GM19463 (cell line): ENCODE data around the gene MIPOL1.
"Not testable (repeated sequence)": the region's sequence is repeated elsewhere in the genome, so short reads cannot be mapped to it uniquely, and the experiment has no call there.

Experiments
- ATAC-seq: cut with Tn5 transposase; IDR thresholded peaks from one replicate; pipeline ENCODE4 v1.9.1; 2021; ENCODE audit warnings: mild to moderate bottlenecking, moderate library complexity; ENCODE audit not compliant: unreplicated experiment

The MIPOL1 gene

DNA sequence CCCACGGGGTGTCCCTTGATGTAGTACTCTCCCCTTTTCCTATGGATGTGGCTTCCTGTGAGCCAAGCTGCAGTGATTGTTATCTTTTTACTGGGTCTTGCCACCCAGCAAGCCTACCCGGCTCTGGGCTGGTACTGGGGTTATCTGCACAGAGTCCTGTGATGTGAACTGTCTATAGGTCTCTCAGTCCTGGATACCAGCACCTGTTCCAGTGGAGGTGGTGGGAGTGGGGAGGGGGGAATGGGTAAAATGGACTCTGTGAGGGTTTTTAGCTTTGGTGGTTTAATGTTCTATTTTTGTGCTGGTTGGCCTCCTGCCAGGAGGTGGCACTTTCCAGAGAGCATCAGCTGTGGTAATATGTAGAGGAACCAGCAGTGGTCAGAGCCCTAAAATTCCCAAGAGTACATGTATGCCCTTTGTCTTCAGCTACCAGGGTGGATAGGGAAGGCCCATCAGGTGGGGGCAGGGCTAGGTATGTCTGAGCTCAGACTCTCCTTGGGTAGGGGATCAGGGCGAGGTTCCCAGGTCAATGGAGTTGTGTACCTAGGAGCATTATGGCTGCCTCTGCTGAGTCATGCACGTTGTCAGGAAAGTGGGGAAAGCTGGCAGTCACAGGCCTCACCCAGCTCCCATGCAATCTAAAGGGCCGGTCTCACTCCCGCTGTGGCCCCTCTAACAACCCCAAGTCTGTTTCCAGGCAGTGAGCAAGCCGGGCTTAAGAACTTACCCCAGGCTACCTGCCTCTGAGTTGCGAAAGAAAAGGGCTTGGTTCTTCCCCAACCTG is 199.6 kb downstream of the MIPOL1 start:
- ATAC-seq: not testable (repeated sequence)

DNA sequence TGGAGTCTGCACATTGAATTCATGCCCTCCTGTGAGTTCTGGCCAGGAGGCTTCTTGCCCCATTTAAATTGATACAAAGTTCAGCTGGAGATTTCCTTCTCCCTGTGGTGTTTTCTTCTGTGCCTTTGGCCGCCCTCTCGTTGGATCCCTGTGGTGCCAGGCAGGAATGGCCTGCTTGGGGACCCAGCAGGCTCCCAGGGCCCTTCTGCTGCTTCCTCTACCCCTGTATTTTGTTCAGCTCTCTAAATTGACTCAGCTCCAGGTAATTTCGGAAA is 200.1 kb downstream of the MIPOL1 start:
- ATAC-seq: no peak

DNA sequence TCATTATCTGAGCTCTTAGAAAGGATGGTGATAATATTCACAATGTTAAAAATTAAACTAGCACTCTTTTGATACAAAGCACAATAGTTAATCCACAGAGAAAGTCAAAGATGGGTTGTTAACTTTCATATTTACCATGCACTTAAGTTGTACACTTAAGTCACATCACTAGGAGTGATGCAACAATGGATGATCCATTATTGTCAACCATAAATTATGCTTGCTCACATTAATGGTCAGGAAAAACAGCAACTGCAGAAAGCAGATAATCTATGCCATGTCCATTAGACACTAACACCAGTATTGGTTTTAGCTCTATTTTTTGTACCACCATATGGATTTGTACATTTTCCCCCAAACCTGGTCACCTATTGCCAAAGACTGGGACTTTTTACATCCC is 201.8 kb downstream of the MIPOL1 start:
- no peak for ATAC-seq

DNA sequence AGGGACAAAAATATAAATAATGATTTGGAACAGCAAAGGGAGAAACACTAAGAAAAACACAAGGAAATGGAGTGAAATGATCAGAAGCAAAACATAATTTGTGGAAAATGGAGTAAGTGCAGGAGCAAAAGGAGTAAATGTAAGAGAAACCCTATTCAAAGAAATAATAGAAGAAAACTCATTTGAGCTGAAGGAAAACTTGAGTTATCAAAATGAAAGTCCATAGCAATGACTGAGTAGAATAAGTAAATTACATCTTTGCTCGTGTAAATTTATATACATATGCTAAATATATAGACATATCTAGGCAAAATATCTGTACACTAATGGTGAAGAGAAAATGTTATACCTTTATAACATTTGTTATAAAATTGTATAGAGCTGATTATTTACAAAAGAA is 203.4 kb downstream of the MIPOL1 start:
- ATAC-seq: no peak

DNA sequence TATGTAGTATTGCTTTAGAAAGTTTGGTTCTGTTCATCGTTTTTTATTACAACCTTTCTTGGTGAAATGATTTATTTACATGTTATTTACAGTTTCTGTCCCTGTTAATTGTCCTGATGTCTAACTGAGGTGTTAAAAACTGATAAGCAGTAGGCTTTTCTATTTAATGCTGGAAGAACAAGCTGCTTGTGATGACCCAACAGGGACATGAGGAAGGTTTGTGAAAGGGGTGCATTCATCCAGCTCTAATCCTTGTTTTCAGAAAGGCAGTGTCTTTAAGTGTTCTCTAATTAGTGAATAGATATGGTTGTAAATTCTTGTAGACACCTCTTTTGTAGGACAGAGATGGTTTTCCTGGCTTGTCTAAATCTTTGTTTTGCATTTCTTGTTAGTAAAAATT is 205.9 kb downstream of the MIPOL1 start:
- ATAC-seq: no peak

DNA sequence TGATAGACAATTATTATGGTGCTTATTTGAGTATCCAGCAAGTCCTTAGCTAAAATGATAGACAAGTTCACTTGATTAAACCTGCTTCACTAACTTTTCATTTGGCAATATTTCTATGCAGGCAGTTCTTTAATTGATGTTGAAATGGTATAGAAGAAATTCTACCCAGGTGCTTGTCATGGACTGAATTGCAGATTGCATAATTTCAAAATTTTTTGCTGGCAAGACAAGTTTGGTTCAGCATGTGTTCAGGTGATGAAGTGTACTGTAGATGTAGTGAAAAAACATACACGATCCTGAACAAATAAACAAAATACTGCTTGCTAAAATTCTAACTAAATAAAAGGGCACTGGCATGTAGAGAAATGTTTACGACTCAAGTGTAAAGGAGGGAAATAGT is 208.4 kb downstream of the MIPOL1 start:
- ATAC-seq: no peak

DNA sequence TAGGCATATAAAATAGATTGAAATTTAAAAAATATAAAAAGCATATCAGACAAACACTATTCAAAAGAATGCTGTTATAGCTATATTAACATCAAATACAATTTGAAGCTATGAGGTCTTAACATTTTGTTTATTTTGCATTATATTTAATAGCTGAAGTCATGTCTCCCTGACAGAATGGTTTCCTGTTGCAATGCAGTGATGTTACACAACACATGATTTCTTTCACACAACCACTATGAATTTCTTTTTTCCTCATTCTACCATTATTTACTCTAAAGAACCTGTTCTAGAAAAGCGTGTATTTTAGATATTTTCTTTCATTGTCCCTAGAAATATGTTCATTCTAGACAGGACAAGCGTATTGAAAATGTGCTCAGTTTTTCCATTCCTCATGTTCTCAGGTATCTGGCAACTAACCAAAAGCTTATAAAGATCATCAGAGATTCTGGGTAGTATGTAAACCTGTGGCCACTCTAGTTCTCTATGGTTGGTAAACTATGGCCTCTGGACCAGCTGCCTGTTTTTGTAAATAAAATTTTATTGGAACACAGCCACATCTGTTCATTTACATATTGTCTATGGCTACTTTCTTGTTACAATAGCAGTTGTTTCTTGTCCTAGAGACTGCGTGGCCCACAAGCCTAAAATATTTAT is 213.5 kb downstream of the MIPOL1 start:
- ATAC-seq: no peak

DNA sequence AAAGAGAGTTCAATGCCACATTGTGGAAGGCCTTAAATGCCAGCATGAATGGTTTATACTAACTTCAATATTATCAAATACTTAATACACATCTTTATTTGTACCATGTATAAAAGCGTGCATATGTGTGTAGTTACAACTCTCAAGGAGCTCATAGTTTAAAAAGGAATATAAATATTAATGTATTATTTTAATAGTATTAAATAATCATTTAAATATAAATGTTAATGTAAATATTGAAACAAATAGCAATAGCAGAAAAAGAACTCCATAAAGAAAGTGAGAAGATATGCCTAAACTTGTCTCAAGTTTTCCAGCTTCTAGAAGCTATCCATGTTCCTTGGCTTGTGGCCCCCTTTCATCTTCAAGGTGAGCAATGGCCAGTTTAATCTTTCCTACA is 215.3 kb downstream of the MIPOL1 start:
- no peak for ATAC-seq

DNA sequence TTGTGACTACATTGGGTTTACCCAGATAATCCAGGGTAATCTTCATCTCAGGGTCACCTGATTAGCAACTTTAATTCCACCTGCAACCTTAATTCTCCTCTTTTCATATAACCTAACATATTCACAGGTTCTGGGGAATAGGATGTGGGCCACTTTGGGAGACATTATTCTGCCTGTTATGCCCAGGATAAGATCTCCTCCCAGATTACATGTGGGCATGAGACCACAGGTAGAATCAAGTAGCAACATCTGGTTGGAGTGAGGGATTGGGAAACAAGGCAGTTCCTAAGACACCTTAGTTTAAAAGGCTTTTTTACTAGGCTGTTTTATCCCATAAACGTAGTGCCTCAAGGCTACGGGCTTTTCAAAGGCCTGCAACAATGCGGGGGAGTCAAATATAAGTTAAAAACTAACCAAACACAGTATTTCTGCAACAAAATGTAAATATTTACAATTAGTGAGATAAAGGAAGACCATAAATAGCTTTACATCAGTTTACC is 215.8 kb downstream of the MIPOL1 start:
- ATAC-seq: no peak

DNA sequence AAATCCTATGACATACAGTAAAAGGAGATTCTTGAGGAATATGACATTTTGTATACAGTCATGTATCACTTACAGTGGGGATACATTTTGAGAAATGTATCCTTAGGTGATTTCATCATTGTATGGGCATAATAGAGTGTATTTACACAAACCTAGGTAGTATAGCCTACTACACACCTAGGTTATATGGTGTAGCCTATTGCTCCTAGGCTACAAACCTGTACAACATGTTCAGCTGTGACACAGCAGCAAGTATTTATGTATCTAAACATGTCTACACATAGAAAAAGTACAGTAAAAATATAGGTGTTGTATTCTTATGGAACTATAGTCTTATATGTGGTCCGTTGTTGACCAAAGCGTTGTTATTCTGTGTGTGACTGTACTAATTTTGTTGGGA is 218.5 kb downstream of the MIPOL1 start:
- no peak for ATAC-seq

DNA sequence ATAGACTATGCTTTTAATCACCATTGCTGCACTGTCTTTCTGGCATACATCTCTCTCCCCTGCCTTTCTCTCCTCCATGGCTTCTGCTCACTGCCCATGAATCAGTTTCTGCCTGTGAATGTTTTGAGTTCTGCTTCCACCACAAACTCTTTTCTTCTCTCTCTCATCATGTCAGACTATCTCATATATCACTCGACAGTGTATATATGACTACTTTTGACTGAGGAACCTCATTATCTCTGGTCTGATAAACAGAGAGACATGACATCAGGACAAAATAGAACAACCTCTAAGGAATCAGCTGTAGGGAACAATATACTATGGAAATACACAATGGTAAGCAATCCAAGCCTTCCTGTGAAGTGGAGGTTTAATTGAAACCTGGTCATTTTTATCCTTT is 219.4 kb downstream of the MIPOL1 start:
- ATAC-seq: no peak

DNA sequence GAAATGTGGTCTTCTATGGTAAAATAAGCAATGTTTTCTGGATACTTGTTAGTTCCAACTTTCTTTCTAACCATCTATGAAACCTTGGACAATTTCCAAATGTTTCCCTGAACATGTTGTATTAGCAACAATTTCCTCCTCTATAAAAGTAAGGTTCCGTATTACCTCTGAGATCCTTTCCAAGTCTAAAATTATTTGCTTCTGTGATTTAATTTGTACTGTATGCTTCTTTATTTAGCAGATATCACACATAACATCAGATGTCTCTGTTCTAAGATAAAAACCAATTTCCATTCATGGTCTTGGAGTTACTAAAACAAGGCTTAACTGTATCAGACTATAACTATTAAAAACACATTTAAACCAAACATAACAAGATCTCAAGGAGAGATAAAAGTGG is 220.1 kb downstream of the MIPOL1 start:
- ATAC-seq: no peak

DNA sequence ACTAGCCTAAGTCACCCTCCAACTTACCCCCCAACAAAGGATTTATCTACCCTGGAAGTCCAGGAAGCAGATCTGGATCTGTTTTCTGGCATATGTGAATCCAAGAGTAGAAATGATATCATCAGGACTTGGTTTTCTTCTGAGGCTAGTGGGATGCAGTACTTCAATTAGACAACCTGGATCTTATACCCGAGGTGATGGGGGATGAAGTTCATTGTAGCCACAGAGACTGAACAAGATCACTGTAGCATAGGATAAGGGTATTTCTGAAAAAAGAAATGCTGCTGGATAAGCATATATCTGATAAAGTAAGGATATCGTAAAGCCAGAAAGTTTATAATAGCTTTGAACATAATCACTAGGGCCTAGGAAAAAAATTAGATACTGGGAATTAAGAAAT is 222.9 kb downstream of the MIPOL1 start:
- no peak for ATAC-seq

DNA sequence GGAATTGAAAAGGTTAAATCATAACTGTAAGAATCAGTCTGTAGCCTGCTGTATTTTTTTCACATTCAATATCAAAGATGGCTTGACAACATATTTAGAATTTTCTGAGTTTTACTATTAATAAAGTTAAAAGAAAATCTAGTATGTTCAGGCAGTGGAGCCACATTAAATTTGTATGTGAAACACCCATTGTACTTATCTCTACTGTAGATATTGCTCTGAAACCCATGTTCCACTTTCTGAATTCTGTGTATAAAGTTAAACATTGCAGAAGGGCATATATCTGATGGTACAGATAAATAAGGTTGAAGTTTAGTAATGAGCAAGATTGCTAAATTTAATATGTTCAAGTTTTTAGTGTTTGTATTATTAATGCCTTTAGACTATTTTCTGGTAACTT is 224.6 kb downstream of the MIPOL1 start:
- no peak for ATAC-seq

DNA sequence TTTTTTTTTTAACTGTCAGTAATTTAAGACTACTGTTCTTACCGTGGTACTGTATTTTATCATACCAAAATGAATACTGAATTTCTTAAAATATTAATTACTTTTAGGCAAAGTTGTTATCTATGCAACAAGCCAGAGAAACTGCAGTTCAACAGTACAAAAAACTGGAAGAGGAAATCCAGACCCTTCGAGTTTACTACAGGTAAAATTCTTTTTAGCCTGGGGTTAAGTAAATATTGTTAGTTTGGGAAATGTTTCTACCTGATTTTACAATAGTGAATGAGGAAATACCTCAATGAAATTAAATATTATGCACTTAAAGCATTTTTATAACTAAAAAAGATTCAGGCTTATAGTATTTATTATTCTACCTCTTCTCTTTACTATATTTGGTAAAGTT is 225.0 kb downstream of the MIPOL1 start:
- ATAC-seq: no peak

DNA sequence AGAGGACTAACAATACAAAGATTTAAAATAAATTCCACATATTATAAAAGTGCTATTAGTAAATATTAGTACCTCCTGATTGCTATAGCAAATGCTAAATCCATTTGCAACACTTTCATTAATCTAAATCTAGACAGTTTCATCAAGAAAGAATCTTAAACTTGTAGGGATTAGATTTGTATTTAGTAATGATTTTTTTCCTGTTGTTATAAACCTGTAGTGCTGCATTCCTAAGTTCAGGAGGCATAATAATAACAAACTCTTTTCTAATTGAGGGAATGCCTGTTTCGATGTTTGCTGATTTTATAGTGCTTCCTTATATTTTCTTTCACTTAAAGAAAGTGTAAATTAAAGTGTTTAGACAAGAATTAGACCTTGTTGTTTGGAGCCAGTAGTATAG is 231.2 kb downstream of the MIPOL1 start:
- ATAC-seq: no peak

DNA sequence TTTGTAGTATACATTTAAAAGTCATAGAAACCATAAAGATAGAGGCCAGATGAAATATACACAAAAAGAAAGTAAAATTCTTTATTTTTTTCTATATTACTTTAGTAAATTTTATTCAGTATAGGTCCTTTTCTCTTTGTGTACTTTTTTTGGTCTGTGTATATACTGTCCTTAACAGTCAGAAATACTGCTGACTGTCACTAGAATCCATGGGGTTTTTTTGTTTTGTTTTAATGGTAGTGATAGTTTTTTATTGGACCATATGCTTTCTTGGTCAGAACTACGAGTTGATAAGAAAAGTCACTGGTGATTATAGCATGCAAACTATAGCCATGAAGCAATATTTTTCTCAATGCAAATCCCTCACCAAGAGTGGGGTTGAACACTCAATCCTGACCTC is 231.9 kb downstream of the MIPOL1 start:
- no peak for ATAC-seq

DNA sequence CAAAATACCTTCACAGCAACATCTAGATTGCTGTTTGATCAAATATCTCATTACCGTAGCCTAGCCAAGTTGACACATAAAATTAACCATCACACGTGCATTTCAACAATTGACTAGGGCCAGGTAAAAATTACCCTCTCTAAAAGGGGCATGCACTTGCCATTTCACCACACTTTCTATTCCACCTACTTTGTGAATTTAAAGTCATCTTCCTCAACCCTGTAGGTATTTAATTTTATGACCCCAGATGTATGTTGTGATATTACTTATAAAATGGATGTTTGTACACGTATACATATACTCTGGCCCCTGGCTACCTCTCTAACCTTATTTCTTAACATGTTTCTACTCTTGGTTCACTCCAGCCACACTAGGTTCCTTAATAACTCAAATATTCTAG is 237.1 kb downstream of the MIPOL1 start:
- no peak for ATAC-seq

DNA sequence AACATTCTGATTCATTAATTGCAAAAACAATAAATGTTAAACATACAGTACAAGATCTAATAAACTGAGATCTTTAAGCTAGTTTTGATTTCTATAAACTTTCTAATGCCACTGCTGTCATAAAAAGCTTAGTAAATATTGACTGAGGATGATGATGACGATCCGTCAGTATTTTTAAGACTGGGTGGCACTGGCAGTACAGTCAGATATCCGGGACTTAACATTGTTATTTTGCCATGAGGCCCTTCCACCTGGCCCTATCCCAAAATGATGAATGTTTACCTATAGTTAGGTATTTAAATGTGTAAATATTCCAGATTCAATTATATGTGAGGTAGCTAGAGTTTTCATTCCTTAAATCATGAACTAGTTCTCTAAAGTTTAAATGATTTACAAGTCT is 238.8 kb downstream of the MIPOL1 start:
- ATAC-seq: no peak

DNA sequence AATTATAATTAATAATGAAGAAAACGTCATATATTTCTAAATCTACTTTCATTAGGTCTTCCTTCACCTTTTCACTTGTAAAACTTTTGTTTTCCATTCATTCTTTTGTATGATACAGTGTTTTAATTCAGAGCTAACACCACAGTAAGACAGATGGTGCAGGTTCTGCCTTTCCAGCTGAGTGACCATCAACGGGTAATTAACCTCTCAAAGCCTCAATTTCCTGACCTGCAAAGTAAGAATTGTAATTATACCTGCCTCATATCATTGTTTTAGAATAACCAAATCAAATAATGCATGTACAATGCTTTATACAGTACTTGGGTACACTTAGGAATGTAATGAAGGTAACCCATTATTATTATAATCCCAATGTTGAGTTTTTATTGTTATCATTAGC is 239.8 kb downstream of the MIPOL1 start:
- ATAC-seq: no peak

DNA sequence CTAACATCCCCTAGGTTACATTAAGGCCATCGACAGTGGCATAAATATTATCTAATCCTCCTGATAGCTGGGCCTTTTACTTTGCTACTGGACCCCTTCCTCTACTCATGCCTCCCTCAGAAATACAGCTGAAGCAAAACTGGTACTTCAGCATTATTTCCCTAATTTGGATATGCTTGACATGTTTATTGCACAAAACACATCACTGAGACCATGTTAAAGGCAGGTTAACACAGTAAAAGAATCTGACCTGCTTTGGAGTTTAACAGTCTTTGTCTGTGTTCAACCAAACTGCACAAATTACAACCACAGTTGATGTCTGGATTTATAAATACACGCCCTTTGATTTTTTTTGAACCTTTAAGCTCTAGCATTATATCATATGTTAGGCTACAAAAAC is 240.7 kb downstream of the MIPOL1 start:
- ATAC-seq: no peak

DNA sequence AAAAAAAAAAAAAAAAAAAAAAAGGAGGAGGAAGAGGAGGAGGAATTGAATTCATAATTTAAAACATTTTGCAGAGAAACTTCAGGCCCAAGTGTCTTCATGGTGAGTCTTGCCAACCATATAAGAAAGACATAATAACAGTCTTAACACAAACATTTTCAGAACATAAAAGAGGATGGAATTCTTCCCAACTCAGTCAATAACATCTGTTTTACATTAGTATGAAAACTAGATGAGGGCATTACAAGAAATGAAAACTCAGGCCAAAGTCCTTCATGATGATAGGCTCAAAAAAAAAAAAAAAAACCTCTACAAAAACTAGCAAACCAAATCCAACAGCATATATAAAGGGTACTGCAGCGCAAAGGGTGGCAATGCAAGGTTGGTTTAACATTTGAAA is 245.7 kb downstream of the MIPOL1 start:
- ATAC-seq: no peak

DNA sequence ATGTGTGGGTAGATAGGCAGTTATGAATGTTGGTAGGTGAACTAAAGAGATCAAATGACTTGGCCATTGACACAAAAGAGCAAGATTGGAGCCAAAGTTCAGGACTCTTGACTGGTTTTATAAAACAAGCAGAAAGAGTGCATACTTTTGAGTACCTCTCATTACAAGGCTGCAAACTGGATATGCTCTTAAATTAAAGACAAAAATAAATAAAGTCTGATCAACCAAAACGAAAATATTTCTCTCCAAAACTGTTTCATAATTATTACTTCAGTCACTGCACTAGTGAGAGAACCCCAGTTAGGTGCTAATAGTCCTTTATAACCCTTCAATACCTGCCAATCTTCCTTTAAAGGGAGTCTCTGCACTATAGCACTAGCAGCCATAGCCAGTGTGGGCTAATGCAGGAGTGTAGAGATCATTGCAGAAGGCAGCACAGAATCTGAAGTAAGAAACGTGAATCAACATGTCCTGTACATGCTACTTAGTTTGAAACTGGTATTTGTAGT is 250.2 kb downstream of the MIPOL1 start:
- no peak for ATAC-seq
